Mesenteric fat pad (tissue), 1 donor: ENCODE data around the gene RHCE. TPM values are rescaled to one million over a fixed set of nuclear protein-coding genes. Genes with fewer than 3 reads are reported as not detected.
"Not testable (repeated sequence)": the region's sequence is repeated elsewhere in the genome, so short reads cannot be mapped to it uniquely, and the experiment has no call there.

ENCODE experiments used
- DNase-seq: peaks from one replicate; pipeline ENCODE4 v3.0.0-alpha.2; 2020; ENCODE audit warnings: low spot score
- total RNA-seq: library from RNA; stranded (reverse); fragmentation: NEBNext Ultra II Directional; extraction: Animal tissue kit (Norgen Biotek cat#: 25700); gene quantifications from one replicate; pipeline ENCODE4 v1.2.1, GENCODE V29; 2021
- donor health status: DM: yes; HTN: yes; CAD: no.

The RHCE gene
- total RNA-seq, 1 donor from 2014 or later = not detected

GRCh38 chr1:25402947-25403803 lies 17.4 kb downstream of the RHCE start:
- not testable (repeated sequence) for DNase-seq

- DNase-seq = not testable (repeated sequence)
Measured at GRCh38 chr1:25398079-25398478, 22.5 kb downstream of the RHCE start.

GRCh38 chr1:25397549-25397948 lies 23.1 kb downstream of the RHCE start:
- DNase-seq = not testable (repeated sequence)

- no peak for DNase-seq
Measured at GRCh38 chr1:25392841-25393240, 27.8 kb downstream of the RHCE start.

GRCh38 chr1:25389721-25390120 lies 30.9 kb downstream of the RHCE start:
- not testable (repeated sequence) for DNase-seq

- DNase-seq = not testable (repeated sequence)
Measured at GRCh38 chr1:25388691-25389090, 31.9 kb downstream of the RHCE start.

- DNase-seq = not testable (repeated sequence)
Measured at GRCh38 chr1:25387096-25387495, 33.5 kb downstream of the RHCE start.

- not testable (repeated sequence) for DNase-seq
Measured at GRCh38 chr1:25383875-25384274, 36.8 kb downstream of the RHCE start.

- DNase-seq = not testable (repeated sequence)
Measured at GRCh38 chr1:25383090-25383489, 37.5 kb downstream of the RHCE start.

GRCh38 chr1:25382543-25382942 lies 38.1 kb downstream of the RHCE start:
- not testable (repeated sequence) for DNase-seq

GRCh38 chr1:25378367-25378766 lies 42.3 kb downstream of the RHCE start:
- DNase-seq = not testable (repeated sequence)

GRCh38 chr1:25371757-25372156 lies 48.9 kb downstream of the RHCE start:
- not testable (repeated sequence) for DNase-seq

- DNase-seq = not testable (repeated sequence)
Measured at GRCh38 chr1:25369691-25370271, 50.8 kb downstream of the RHCE start.

GRCh38 chr1:25369241-25369640 lies 51.4 kb downstream of the RHCE start:
- DNase-seq = no peak

GRCh38 chr1:25362634-25363559 lies 57.7 kb downstream of the RHCE start:
- not testable (repeated sequence) for DNase-seq

- DNase-seq = no peak
Measured at GRCh38 chr1:25361901-25362300, 58.7 kb downstream of the RHCE start.

GRCh38 chr1:25360596-25361581 lies 59.7 kb downstream of the RHCE start:
- no peak for DNase-seq

- no peak for DNase-seq
Measured at GRCh38 chr1:25356848-25357247, 63.8 kb downstream of the RHCE start.

- DNase-seq = no peak
Measured at GRCh38 chr1:25356441-25356840, 64.2 kb downstream of the RHCE start.

GRCh38 chr1:25355841-25356395 lies 64.7 kb downstream of the RHCE start:
- DNase-seq = no peak
